IMR-90 (cell line): ENCODE results near the gene ELK3. TPM values are rescaled to one million over a fixed set of nuclear protein-coding genes. Genes with fewer than 3 reads are reported as not detected.

Experiments
- ATAC-seq: fragments of 200-7000 bp; cut with Tn5 transposase; 2 replicates; pipeline ENCODE4 v1.9.1; 2020; ENCODE audit warnings: low read depth, mild to moderate bottlenecking, moderate library complexity
- BruUV-seq: library from RNA; stranded (reverse); fragments of 400-500 nt; replicated peaks from 2 replicates; lab custom pipeline; 2021; lab: Mats Ljungman, UMichigan
- CTCF ChIA-PET: fragments of 300-600 bp; formaldehyde crosslinking; extraction: SDS; loops from one replicate; lab custom pipeline; 2021; ENCODE audit warnings: antibody characterized with exemption; lab: Yijun Ruan, JAX
- POLR2A ChIA-PET: fragments of 300-600 bp; sonication (Branson Sonifier 250); formaldehyde crosslinking; loops from one replicate; lab custom pipeline; 2022; ENCODE audit warnings: antibody characterized with exemption; ENCODE audit not compliant: unreplicated experiment; lab: Charles Lee
- DNase-seq: peaks from one replicate; pipeline ENCODE4 v3.0.0; 2013
- H2AFZ ChIP-seq: replicated peaks from 2 replicates; pipeline ENCODE3; 2013; ENCODE audit warnings: low read length, mild to moderate bottlenecking; ENCODE audit not compliant: poor library complexity
- H2AK5ac ChIP-seq: 2 replicates; pipeline ENCODE4 v1.6.1; 2013; ENCODE audit warnings: low read depth, low read length, inconsistent platforms
- H2AK9ac ChIP-seq: replicated peaks from 2 replicates; pipeline ENCODE3; 2013; ENCODE audit warnings: mild to moderate bottlenecking, low read depth, low read length, moderate library complexity; ENCODE audit not compliant: poor library complexity
- H2BK120ac ChIP-seq: 2 replicates; pipeline ENCODE4 v1.6.1; 2013; ENCODE audit warnings: low read depth, low read length, inconsistent platforms
- H2BK15ac ChIP-seq: 3 replicates; pipeline ENCODE4 v1.6.1; 2013; ENCODE audit warnings: low read depth, low read length, inconsistent platforms
- H2BK20ac ChIP-seq: 2 replicates; pipeline ENCODE4 v1.6.1; 2013; ENCODE audit warnings: low read depth, mild to moderate bottlenecking, inconsistent platforms, low read length, moderate library complexity
- H2BK5ac ChIP-seq: 2 replicates; pipeline ENCODE4 v1.6.1; 2013; ENCODE audit warnings: mild to moderate bottlenecking, low read depth, low read length, inconsistent platforms; ENCODE audit not compliant: poor library complexity, severe bottlenecking
- H3K14ac ChIP-seq: replicated peaks from 2 replicates; pipeline ENCODE4 v1.6.1; 2013; ENCODE audit warnings: low read depth, low read length, inconsistent platforms
- H3K18ac ChIP-seq: 2 replicates; pipeline ENCODE4 v1.6.1; 2013; ENCODE audit warnings: low read depth, low read length, control low read depth
- H3K23ac ChIP-seq: 2 replicates; pipeline ENCODE4 v1.6.1; 2013; ENCODE audit warnings: low read depth, low read length, inconsistent platforms
- H3K27ac ChIP-seq: 2 replicates; pipeline ENCODE4 v1.5.1; 2013; ENCODE audit warnings: mild to moderate bottlenecking, control low read depth, low read length; ENCODE audit not compliant: insufficient read depth
- H3K27me3 ChIP-seq: 2 replicates; pipeline ENCODE4 v1.6.1; 2013; ENCODE audit warnings: low read length; ENCODE audit not compliant: control insufficient read depth, insufficient read depth
- H3K36me3 ChIP-seq: 2 replicates; pipeline ENCODE4 v1.6.1; 2013; ENCODE audit warnings: low read length, mixed read lengths; ENCODE audit not compliant: control insufficient read depth, insufficient read depth
- H3K4ac ChIP-seq: 2 replicates; pipeline ENCODE4 v1.6.1; 2013; ENCODE audit warnings: low read depth, low read length, inconsistent platforms
- H3K4me1 ChIP-seq: 2 replicates; pipeline ENCODE4 v1.6.1; 2013; ENCODE audit warnings: low read length, mixed read lengths; ENCODE audit not compliant: control insufficient read depth, insufficient read depth
- H3K4me2 ChIP-seq: 2 replicates; pipeline ENCODE4 v1.6.1; 2013; ENCODE audit warnings: low read depth, mild to moderate bottlenecking, control low read depth, low read length, moderate library complexity
- H3K4me3 ChIP-seq: 2 replicates; pipeline ENCODE4 v1.5.1; 2013; ENCODE audit warnings: low read depth, mild to moderate bottlenecking, control low read depth, low read length, moderate library complexity; ENCODE audit not compliant: insufficient read depth
- H3K56ac ChIP-seq: 2 replicates; pipeline ENCODE4 v1.6.1; 2013; ENCODE audit warnings: low read length, inconsistent platforms; ENCODE audit not compliant: insufficient read depth; ENCODE audit errors: extremely low read depth
- H3K79me1 ChIP-seq, 2 experiments: 2 replicates each; pipeline ENCODE4 v1.6.1; 2013; ENCODE audit warnings: low read length in 2 of 2, inconsistent platforms in 1 of 2, low read depth in 1 of 2
- H3K9ac ChIP-seq: 2 replicates; pipeline ENCODE4 v1.6.1; 2013; ENCODE audit warnings: low read depth, low read length, control low read depth
- H3K9me1 ChIP-seq: 2 replicates; pipeline ENCODE4 v1.6.1; 2013; ENCODE audit warnings: low read length, inconsistent platforms; ENCODE audit not compliant: insufficient read depth
- H3K9me3 ChIP-seq: 2 replicates; pipeline ENCODE4 v1.6.1; 2013; ENCODE audit warnings: low read length; ENCODE audit not compliant: control insufficient read depth, insufficient read depth
- H4K20me1 ChIP-seq: 2 replicates; pipeline ENCODE4 v1.6.1; 2013; ENCODE audit warnings: low read length, inconsistent platforms; ENCODE audit not compliant: insufficient read depth
- H4K5ac ChIP-seq: 2 replicates; pipeline ENCODE4 v1.6.1; 2013; ENCODE audit warnings: mild to moderate bottlenecking, low read depth, low read length, control low read depth
- H4K8ac ChIP-seq, 2 experiments: 2 replicates each; pipeline ENCODE4 v1.6.1; 2013; ENCODE audit warnings: low read depth in 2 of 2, low read length in 2 of 2, control low read depth in 1 of 2, inconsistent platforms in 1 of 2
- H4K91ac ChIP-seq: 2 replicates; pipeline ENCODE4 v1.6.1; 2013; ENCODE audit warnings: low read depth, low read length, inconsistent platforms; ENCODE audit not compliant: insufficient read depth
- CEBPB ChIP-seq: IDR thresholded peaks from 2 replicates; pipeline ENCODE4 v1.6.1; 2012; ENCODE audit warnings: low read depth, low read length, improper control_type of control experiment
- WGBS, 2 experiments: methylation state at CpG; one replicate each; pipeline versions ENCODE4 v1.1.5 to v1.1.7; 2013; ENCODE audit warnings: missing lambda C conversion rate in 2 of 2; ENCODE audit not compliant: insufficient read length in 1 of 2; ENCODE audit errors: extremely low coverage in 2 of 2; 5-methylcytosine and 5-hydroxymethylcytosine counted together
- dilution Hi-C: fragments of 300-500 bp; cut with HindIII; formaldehyde crosslinking; loops from one replicate; pipeline ENCODE4 v1.14.3; 2018; ENCODE audit warnings: low sequenced_read_pairs; ENCODE audit not compliant: unreplicated experiment
- in situ Hi-C: fragments of 300-500 bp; cut with MboI; formaldehyde crosslinking; loops from 3 replicates; pipeline ENCODE4 v1.14.3; 2019; ENCODE audit warnings: low sequenced_read_pairs, inconsistent platforms, mixed read lengths
- intact Hi-C: fragments of 100-400 bp; cut with micrococcal nuclease; formaldehyde crosslinking; loops from 2 replicates; pipeline ENCODE4 v1.10.0; 2022
- polyA plus RNA-seq, 3 experiments: library from polyadenylated mRNA; depleted of rRNA; stranded (reverse); fragments of >200 nt; gene quantifications; 2 replicates each; pipeline ENCODE4 v1.2.3, GENCODE V29; 2012; ENCODE audit warnings: low replicate concordance in 1 of 3
- total RNA-seq: library from RNA; depleted of rRNA; stranded (reverse); fragments of >200 nt; gene quantifications from 2 replicates; pipeline ENCODE4 v1.2.3, GENCODE V29; 2012
- TF ChIP-seq, protein P1 (sequence below): fragments of 150-350 bp; IDR thresholded peaks from 2 replicates; pipeline ENCODE4 v1.6.1; 2016; ENCODE audit warnings: low read depth, mild to moderate bottlenecking, low read length, moderate library complexity, borderline replicate concordance

The ELK3 gene
- total and polyA plus RNA-seq, 2 of the 4 experiments (the other 2 are of a cell fraction): 14.5 to 27.5 TPM

DNA sequence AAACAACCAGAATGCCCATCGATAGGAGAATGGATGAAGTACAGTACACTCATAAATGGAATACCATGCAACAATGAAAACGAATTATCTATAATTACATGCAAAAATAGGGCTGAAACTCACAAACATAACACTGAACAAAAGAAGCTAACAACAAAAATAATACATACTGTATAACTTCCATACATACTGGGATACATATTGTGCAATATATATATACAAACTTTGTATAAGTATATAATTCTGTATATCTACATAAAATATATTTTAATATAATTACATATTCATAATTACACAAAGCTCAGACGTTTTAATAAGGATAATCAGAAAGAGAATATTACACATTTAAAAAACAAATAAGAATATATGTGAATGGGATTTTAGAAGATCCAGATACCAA is 115.9 kb downstream of the ELK3 start:
- H2BK15ac ChIP-seq: no peak overlapping the region
- H3K14ac ChIP-seq: no peak overlapping the region
- H2BK5ac ChIP-seq: no peak overlapping the region
- DNase-seq: no peak
- ChIA-PET POLR2A (no interaction called here), CTCF (no interaction called here)
- H3K18ac ChIP-seq: no peak overlapping the region
- H3K79me1 ChIP-seq: peaks cover 18 to 47% of the 10 kb centered on the region in 2 experiments
- H3K9me3 ChIP-seq: no peaks in the 10 kb centered on the region
- BruUV-seq: no TSS peak
- no peak overlapping the region for H4K5ac ChIP-seq
- H3K27me3 ChIP-seq: no peaks in the 10 kb centered on the region
- no peak overlapping the region for H2BK20ac ChIP-seq
- WGBS, 2 experiments: no CpG with 5 or more reads among the region's 3 CpGs
- no peak overlapping the region for H3K23ac ChIP-seq
- H4K91ac ChIP-seq: no peak overlapping the region
- intact Hi-C loops (no loop called here), in situ Hi-C loops (no loop called here), dilution Hi-C loops (no loop called here)
- no peak overlapping the region for H3K27ac ChIP-seq
- no peak overlapping the region for H3K4me3 ChIP-seq
- TF ChIP-seq CEBPB: peak; percentile 27; the same call in 1 of the 2 replicates
- TF ChIP-seq, protein P1, sequence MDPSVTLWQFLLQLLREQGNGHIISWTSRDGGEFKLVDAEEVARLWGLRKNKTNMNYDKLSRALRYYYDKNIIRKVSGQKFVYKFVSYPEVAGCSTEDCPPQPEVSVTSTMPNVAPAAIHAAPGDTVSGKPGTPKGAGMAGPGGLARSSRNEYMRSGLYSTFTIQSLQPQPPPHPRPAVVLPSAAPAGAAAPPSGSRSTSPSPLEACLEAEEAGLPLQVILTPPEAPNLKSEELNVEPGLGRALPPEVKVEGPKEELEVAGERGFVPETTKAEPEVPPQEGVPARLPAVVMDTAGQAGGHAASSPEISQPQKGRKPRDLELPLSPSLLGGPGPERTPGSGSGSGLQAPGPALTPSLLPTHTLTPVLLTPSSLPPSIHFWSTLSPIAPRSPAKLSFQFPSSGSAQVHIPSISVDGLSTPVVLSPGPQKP: no peak
- peaks cover 9% of the 10 kb centered on the region for H4K20me1 ChIP-seq
- no peak overlapping the region for H2AK9ac ChIP-seq
- no peak overlapping the region for H3K56ac ChIP-seq
- peaks cover 10% of the 10 kb centered on the region for H3K36me3 ChIP-seq
- no peak overlapping the region for H3K4me2 ChIP-seq
- no peak overlapping the region for H2AFZ ChIP-seq
- H2AK5ac ChIP-seq: no peak overlapping the region
- H3K9ac ChIP-seq: no peak overlapping the region
- H3K4me1 ChIP-seq: no peaks in the 10 kb centered on the region; the same call in 1 of the 2 replicates
- ATAC-seq: no peak
- no peak overlapping the region for H3K4ac ChIP-seq
- no peak overlapping the region for H4K8ac ChIP-seq
- H2BK120ac ChIP-seq: no peak overlapping the region
- H3K9me1 ChIP-seq: peaks cover 4% of the 10 kb centered on the region; the same call in 1 of the 2 replicates
